Keratinocyte (primary cell): ENCODE measurements around the gene MYO9A.
A peak's percentile ranks its signal among the peaks of the same experiment; 100 is the strongest.

Experiments
- CTCF ChIP-seq, 3 experiments: IDR thresholded peaks in 1 of 3; conservative IDR thresholded peaks in 1 of 3; optimal IDR thresholded peaks in 1 of 3; 2 replicates in 2 of 3; 3 replicates in 1 of 3; pipeline versions ENCODE3 to v1.5.1; 2011; ENCODE audit warnings: low read length in 3 of 3, mild to moderate bottlenecking in 3 of 3, moderate library complexity in 2 of 3, control low read depth in 1 of 3, inconsistent platforms in 1 of 3; ENCODE audit not compliant: insufficient read depth in 2 of 3; ENCODE audit errors: extremely low read depth in 1 of 3
- EZH2 ChIP-seq: IDR thresholded peaks from one replicate; pipeline ENCODE4 v1.6.1; 2012; ENCODE audit warnings: inconsistent platforms, mild to moderate bottlenecking, low read length, moderate library complexity

GRCh38 chr15:71800835-71801745 lies 316.9 kb downstream of the MYO9A start:
- TF ChIP-seq CTCF (optimal IDR thresholded peaks at IDR 0.05 in 1 of 3, IDR thresholded peaks at IDR 0.05 in 1 of 3, conservative IDR thresholded peaks at IDR 0.05 in 1 of 3; ENCODE audit: extremely low read depth in 1 of 3, insufficient read depth in 2 of 3, low read length in 3 of 3) (peak; percentile 74 to 87 (median 74)), EZH2 (no peak)
